ENCODE measurements around the gene BMERB1.
A peak's percentile ranks its signal among the peaks of the same experiment; 100 is the strongest.
"Not testable (repeated sequence)": the region's sequence is repeated elsewhere in the genome, so short reads cannot be mapped to it uniquely, and the experiment has no call there.

BMERB1 gene

GRCh38 chr16:15439102-15439501 is 4.7 kb downstream of the BMERB1 start:
- H3K4me1 ChIP-seq (ENCODE audit: control extremely low read depth in 1 of 4, control insufficient read depth in 4 of 4, insufficient read depth in 4 of 4, low read length in 3 of 4) = peaks cover 0 to 10% (median 7%) of the 10 kb centered on the region in 4 experiments
- H3K27ac ChIP-seq (ENCODE audit: insufficient read depth in 1 of 2, low read depth in 1 of 2, low read length in 2 of 2, poor library complexity in 1 of 2, severe bottlenecking in 2 of 2) = no peak overlapping the region
- H3K36me3 ChIP-seq (ENCODE audit: control insufficient read depth in 4 of 4, insufficient read depth in 4 of 4, low read length in 3 of 4) = no peaks in the 10 kb centered on the region
- CTCF ChIA-PET = no interaction called here
- DNase-seq = no peak
- no peaks in the 10 kb centered on the region for H3K9me3 ChIP-seq (ENCODE audit: control extremely low read depth in 1 of 5, control insufficient read depth in 4 of 5, insufficient read depth in 2 of 5, low read depth in 1 of 5, low read length in 4 of 5)
- POLR2A ChIA-PET = no interaction called here
- H3K27me3 ChIP-seq (replicated peaks in 2 of 5; ENCODE audit: control insufficient read depth in 4 of 5, insufficient read depth in 5 of 5, low read length in 4 of 5) = peaks cover 2 to 12% (median 10%) of the 10 kb centered on the region in 5 experiments
- no peak overlapping the region for H3K4me3 ChIP-seq (ENCODE audit: control insufficient read depth in 1 of 7, extremely low read depth in 1 of 7, insufficient read depth in 4 of 7, low read depth in 2 of 7, low read length in 6 of 7)
- 83% methylated on average over 4 of the region's 4 CpGs for WGBS (ENCODE audit: insufficient coverage)

DNA sequence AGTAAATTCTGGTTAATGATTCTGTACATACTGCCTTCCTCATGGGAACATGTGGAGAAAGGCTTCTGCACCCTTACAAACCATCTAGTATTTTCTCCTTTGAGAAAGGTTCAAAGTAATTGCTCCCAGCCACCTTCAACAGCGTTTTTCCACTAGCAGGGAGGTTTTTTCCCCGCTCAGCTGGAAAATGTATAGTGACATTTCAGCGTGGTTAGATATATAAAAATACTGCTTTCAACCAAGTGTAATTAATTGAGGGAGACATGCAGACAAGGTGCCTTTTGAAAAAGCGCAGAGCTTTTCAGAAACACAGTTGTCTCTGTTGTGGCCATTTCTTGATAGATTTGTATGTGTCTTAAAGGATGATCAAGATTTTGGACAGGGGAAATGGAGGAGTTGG is 5.1 kb downstream of the BMERB1 start:
- CTCF ChIA-PET = no interaction called here
- Histone ChIP-seq H3K4me1 (ENCODE audit: control extremely low read depth in 1 of 4, control insufficient read depth in 4 of 4, insufficient read depth in 4 of 4, low read length in 3 of 4) (peaks cover 0 to 10% (median 7%) of the 10 kb centered on the region in 4 experiments), H3K27ac (ENCODE audit: insufficient read depth in 1 of 2, low read depth in 1 of 2, low read length in 2 of 2, poor library complexity in 1 of 2, severe bottlenecking in 2 of 2) (no peak overlapping the region), H3K36me3 (ENCODE audit: control insufficient read depth in 4 of 4, insufficient read depth in 4 of 4, low read length in 3 of 4) (no peaks in the 10 kb centered on the region), H3K4me3 (ENCODE audit: control insufficient read depth in 1 of 7, extremely low read depth in 1 of 7, insufficient read depth in 4 of 7, low read depth in 2 of 7, low read length in 6 of 7) (no peak overlapping the region), H3K9me3 (ENCODE audit: control extremely low read depth in 1 of 5, control insufficient read depth in 4 of 5, insufficient read depth in 2 of 5, low read depth in 1 of 5, low read length in 4 of 5) (no peaks in the 10 kb centered on the region), H3K27me3 (replicated peaks in 2 of 5; ENCODE audit: control insufficient read depth in 4 of 5, insufficient read depth in 5 of 5, low read length in 4 of 5) (peaks cover 2 to 11% (median 9%) of the 10 kb centered on the region in 5 experiments)
- POLR2A ChIA-PET = no interaction called here
- DNase-seq = no peak
- 100% methylated on average over 3 of the region's 4 CpGs for WGBS (ENCODE audit: insufficient coverage)

- Histone ChIP-seq H3K4me1 (ENCODE audit: control extremely low read depth in 1 of 4, control insufficient read depth in 4 of 4, insufficient read depth in 4 of 4, low read length in 3 of 4) (no peaks in the 10 kb centered on the region), H3K27ac (ENCODE audit: insufficient read depth in 1 of 2, low read depth in 1 of 2, low read length in 2 of 2, poor library complexity in 1 of 2, severe bottlenecking in 2 of 2) (no peak overlapping the region), H3K27me3 (replicated peaks in 2 of 5; ENCODE audit: control insufficient read depth in 4 of 5, insufficient read depth in 5 of 5, low read length in 4 of 5) (peaks cover 0 to 2% (median 0%) of the 10 kb centered on the region in 5 experiments), H3K4me3 (ENCODE audit: control insufficient read depth in 1 of 7, extremely low read depth in 1 of 7, insufficient read depth in 4 of 7, low read depth in 2 of 7, low read length in 6 of 7) (no peak overlapping the region), H3K9me3 (ENCODE audit: control extremely low read depth in 1 of 5, control insufficient read depth in 4 of 5, insufficient read depth in 2 of 5, low read depth in 1 of 5, low read length in 4 of 5) (peaks cover 0 to 6% (median 1%) of the 10 kb centered on the region in 5 experiments), H3K36me3 (ENCODE audit: control insufficient read depth in 4 of 4, insufficient read depth in 4 of 4, low read length in 3 of 4) (no peaks in the 10 kb centered on the region)
- POLR2A ChIA-PET = no interaction called here
- no peak for DNase-seq
- WGBS (ENCODE audit: insufficient coverage) = 100% methylated on average over 1 of the region's 3 CpGs
- CTCF ChIA-PET = no interaction called here
Measured at GRCh38 chr16:15440852-15441251, 6.5 kb downstream of the BMERB1 start.

DNA sequence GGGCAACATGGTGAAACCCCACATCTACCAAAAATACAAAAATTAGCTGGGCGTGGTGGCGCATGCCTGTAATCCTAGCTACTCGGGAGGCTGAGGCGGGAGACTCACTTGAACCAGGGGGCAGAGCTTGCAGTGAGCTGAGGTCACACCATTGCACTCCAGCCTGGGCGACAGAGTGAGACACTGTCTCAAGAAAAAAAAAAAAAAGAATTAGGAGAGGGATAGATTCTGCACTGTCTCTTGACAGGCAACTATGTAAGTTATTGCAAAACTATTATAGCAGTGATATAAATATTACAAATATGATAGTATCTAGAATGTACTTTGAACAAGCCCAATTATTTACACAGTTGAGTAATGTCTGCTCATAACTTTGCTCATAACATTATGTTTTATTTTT is 7.8 kb downstream of the BMERB1 start:
- DNase-seq; H3K4me1 ChIP-seq (ENCODE audit: control extremely low read depth in 1 of 4, control insufficient read depth in 4 of 4, insufficient read depth in 4 of 4, low read length in 3 of 4); H3K27me3 ChIP-seq (replicated peaks in 2 of 5; ENCODE audit: control insufficient read depth in 4 of 5, insufficient read depth in 5 of 5, low read length in 4 of 5); CTCF ChIA-PET; H3K4me3 ChIP-seq (ENCODE audit: control insufficient read depth in 1 of 7, extremely low read depth in 1 of 7, insufficient read depth in 4 of 7, low read depth in 2 of 7, low read length in 6 of 7); H3K9me3 ChIP-seq (ENCODE audit: control extremely low read depth in 1 of 5, control insufficient read depth in 4 of 5, insufficient read depth in 2 of 5, low read depth in 1 of 5, low read length in 4 of 5); H3K36me3 ChIP-seq (ENCODE audit: control insufficient read depth in 4 of 4, insufficient read depth in 4 of 4, low read length in 3 of 4); POLR2A ChIA-PET; H3K27ac ChIP-seq (ENCODE audit: insufficient read depth in 1 of 2, low read depth in 1 of 2, low read length in 2 of 2, poor library complexity in 1 of 2, severe bottlenecking in 2 of 2): not testable (repeated sequence)
- no CpG with 5 or more reads among the region's 5 CpGs for WGBS (ENCODE audit: insufficient coverage)

GRCh38 chr16:15443753-15444152 is 9.4 kb downstream of the BMERB1 start:
- WGBS (ENCODE audit: insufficient coverage) = 100% methylated on average over 4 of the region's 4 CpGs
- Histone ChIP-seq H3K36me3 (ENCODE audit: control insufficient read depth in 4 of 4, insufficient read depth in 4 of 4, low read length in 3 of 4) (no peaks in the 10 kb centered on the region), H3K27ac (ENCODE audit: insufficient read depth in 1 of 2, low read depth in 1 of 2, low read length in 2 of 2, poor library complexity in 1 of 2, severe bottlenecking in 2 of 2) (no peak overlapping the region), H3K4me1 (ENCODE audit: control extremely low read depth in 1 of 4, control insufficient read depth in 4 of 4, insufficient read depth in 4 of 4, low read length in 3 of 4) (no peaks in the 10 kb centered on the region), H3K4me3 (ENCODE audit: control insufficient read depth in 1 of 7, extremely low read depth in 1 of 7, insufficient read depth in 4 of 7, low read depth in 2 of 7, low read length in 6 of 7) (no peak overlapping the region), H3K27me3 (replicated peaks in 2 of 5; ENCODE audit: control insufficient read depth in 4 of 5, insufficient read depth in 5 of 5, low read length in 4 of 5) (no peaks in the 10 kb centered on the region), H3K9me3 (ENCODE audit: control extremely low read depth in 1 of 5, control insufficient read depth in 4 of 5, insufficient read depth in 2 of 5, low read depth in 1 of 5, low read length in 4 of 5) (peaks cover 0 to 6% (median 1%) of the 10 kb centered on the region in 5 experiments)
- peak in 1 of 3 donors; percentile 8 for DNase-seq
- POLR2A ChIA-PET = no interaction called here
- CTCF ChIA-PET = interaction anchor here (0.7 kb wide), 2 partner anchors 13 to 63 kb away, joined by 3 to 4 read pairs; no protein-coding TSS in a partner anchor

DNA sequence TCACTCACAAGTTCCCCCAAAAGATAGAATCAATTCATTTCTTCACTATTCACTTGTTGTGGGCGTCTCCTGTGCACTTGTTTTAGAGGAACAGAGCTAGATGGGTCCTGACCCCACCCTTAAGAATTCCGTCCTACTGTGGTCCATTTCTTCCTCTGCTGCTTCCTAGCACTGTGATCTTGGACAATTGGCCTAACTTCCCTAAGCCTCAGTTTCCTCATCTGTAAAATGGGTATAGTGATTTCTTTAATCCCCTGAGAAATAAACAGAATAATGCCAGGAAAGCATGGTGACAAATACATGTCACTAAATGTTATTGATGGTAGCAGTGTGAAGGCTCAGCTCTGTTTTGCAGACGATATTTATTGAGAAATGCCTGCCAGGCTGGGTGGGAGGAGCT is 9.9 kb downstream of the BMERB1 start:
- 100% methylated on average over 2 of the region's 3 CpGs for WGBS (ENCODE audit: insufficient coverage)
- H3K27me3 ChIP-seq (replicated peaks in 2 of 5; ENCODE audit: control insufficient read depth in 4 of 5, insufficient read depth in 5 of 5, low read length in 4 of 5) = no peaks in the 10 kb centered on the region
- CTCF ChIA-PET = interaction anchor here (0.7 to 1.7 kb wide), 3 partner anchors 14 to 62 kb away, joined by 3 to 5 read pairs (median 4); no protein-coding TSS in a partner anchor
- H3K4me3 ChIP-seq (ENCODE audit: control insufficient read depth in 1 of 7, extremely low read depth in 1 of 7, insufficient read depth in 4 of 7, low read depth in 2 of 7, low read length in 6 of 7) = no peak overlapping the region
- no peak for DNase-seq
- peaks cover 0 to 6% (median 1%) of the 10 kb centered on the region in 5 experiments for H3K9me3 ChIP-seq (ENCODE audit: control extremely low read depth in 1 of 5, control insufficient read depth in 4 of 5, insufficient read depth in 2 of 5, low read depth in 1 of 5, low read length in 4 of 5)
- H3K36me3 ChIP-seq (ENCODE audit: control insufficient read depth in 4 of 4, insufficient read depth in 4 of 4, low read length in 3 of 4) = no peaks in the 10 kb centered on the region
- no peak overlapping the region for H3K27ac ChIP-seq (ENCODE audit: insufficient read depth in 1 of 2, low read depth in 1 of 2, low read length in 2 of 2, poor library complexity in 1 of 2, severe bottlenecking in 2 of 2)
- H3K4me1 ChIP-seq (ENCODE audit: control extremely low read depth in 1 of 4, control insufficient read depth in 4 of 4, insufficient read depth in 4 of 4, low read length in 3 of 4) = no peaks in the 10 kb centered on the region
- POLR2A ChIA-PET = no interaction called here

GRCh38 chr16:15445450-15445849 is 11.1 kb downstream of the BMERB1 start:
- Histone ChIP-seq H3K4me3 (ENCODE audit: control insufficient read depth in 1 of 7, extremely low read depth in 1 of 7, insufficient read depth in 4 of 7, low read depth in 2 of 7, low read length in 6 of 7) (no peak overlapping the region), H3K9me3 (ENCODE audit: control extremely low read depth in 1 of 5, control insufficient read depth in 4 of 5, insufficient read depth in 2 of 5, low read depth in 1 of 5, low read length in 4 of 5) (peaks cover 0 to 6% (median 1%) of the 10 kb centered on the region in 5 experiments), H3K27me3 (replicated peaks in 2 of 5; ENCODE audit: control insufficient read depth in 4 of 5, insufficient read depth in 5 of 5, low read length in 4 of 5) (no peaks in the 10 kb centered on the region), H3K36me3 (ENCODE audit: control insufficient read depth in 4 of 4, insufficient read depth in 4 of 4, low read length in 3 of 4) (no peaks in the 10 kb centered on the region), H3K27ac (ENCODE audit: insufficient read depth in 1 of 2, low read depth in 1 of 2, low read length in 2 of 2, poor library complexity in 1 of 2, severe bottlenecking in 2 of 2) (no peak overlapping the region), H3K4me1 (ENCODE audit: control extremely low read depth in 1 of 4, control insufficient read depth in 4 of 4, insufficient read depth in 4 of 4, low read length in 3 of 4) (no peaks in the 10 kb centered on the region)
- ChIA-PET POLR2A (interaction anchor here (0.6 kb wide), 1 partner anchor 219 kb away, joined by 4 read pairs; no protein-coding TSS in a partner anchor), CTCF (interaction anchor here (1.7 kb wide), 1 partner anchor 16 kb away, joined by 5 read pairs; no protein-coding TSS in a partner anchor)
- no peak for DNase-seq
- 100% methylated on average over 1 of the region's 1 CpG for WGBS (ENCODE audit: insufficient coverage)
